Upper lobe of right lung (tissue), 1 donor: Measurements from ENCODE around the gene SNTG2. TPM values are rescaled to one million over a fixed set of nuclear protein-coding genes. Genes with fewer than 3 reads are reported as not detected.

Experiments
- ATAC-seq: fragments of 200-7000 bp; cut with Tn5 transposase; one replicate; pipeline ENCODE4 v1.9.1; 2020; ENCODE audit warnings: mild to moderate bottlenecking, moderate library complexity
- DNase-seq: peaks from one replicate; pipeline ENCODE4 v3.0.0-alpha.2; 2020
- H3K27ac ChIP-seq: fragments of 200-600 bp; one replicate; pipeline ENCODE4 v1.8.0; 2022
- H3K27me3 ChIP-seq: fragments of 200-600 bp; one replicate; pipeline ENCODE4 v1.8.0; 2022; ENCODE audit warnings: mild to moderate bottlenecking
- H3K36me3 ChIP-seq: fragments of 200-600 bp; one replicate; pipeline ENCODE4 v1.8.0; 2022
- H3K4me1 ChIP-seq: fragments of 200-600 bp; one replicate; pipeline ENCODE4 v1.8.0; 2022
- H3K4me3 ChIP-seq: fragments of 200-600 bp; one replicate; pipeline ENCODE4 v1.8.0; 2022; ENCODE audit warnings: mild to moderate bottlenecking
- H3K9me3 ChIP-seq: fragments of 200-600 bp; one replicate; pipeline ENCODE4 v1.8.0; 2022
- intact Hi-C: fragments of 100-400 bp; cut with DNase I; formaldehyde crosslinking; loops from one replicate; pipeline ENCODE4 v1.11.0; 2022
- total RNA-seq: library from RNA; stranded (reverse); fragmentation: NEBNext Ultra II Directional; extraction: Animal tissue kit (Norgen Biotek cat#: 25700); gene quantifications from one replicate; pipeline ENCODE4 v1.2.1, GENCODE V29; 2021
- TF ChIP-seq, protein P1 (sequence below): fragments of 200-600 bp; IDR thresholded peaks from one replicate; pipeline ENCODE4 v1.8.0; 2022; ENCODE audit warnings: antibody characterized with exemption
- donor health status: DM: no; HTN: yes; CAD: no; lungs with severe emphysema.

Gene SNTG2
- total RNA-seq, 1 donor from 2014 or later = 3.6 TPM

GRCh38 chr2:1393321-1393720, 442.7 kb downstream of the SNTG2 start:
- intact Hi-C loops = no loop called here
- Histone ChIP-seq H3K27ac (no peak overlapping the region), H3K9me3 (no peaks in the 10 kb centered on the region), H3K4me3 (no peak overlapping the region), H3K36me3 (no peaks in the 10 kb centered on the region), H3K27me3 (no peaks in the 10 kb centered on the region), H3K4me1 (no peaks in the 10 kb centered on the region)
- DNase-seq (no peak), ATAC-seq (no peak)
- TF ChIP-seq, protein P1, sequence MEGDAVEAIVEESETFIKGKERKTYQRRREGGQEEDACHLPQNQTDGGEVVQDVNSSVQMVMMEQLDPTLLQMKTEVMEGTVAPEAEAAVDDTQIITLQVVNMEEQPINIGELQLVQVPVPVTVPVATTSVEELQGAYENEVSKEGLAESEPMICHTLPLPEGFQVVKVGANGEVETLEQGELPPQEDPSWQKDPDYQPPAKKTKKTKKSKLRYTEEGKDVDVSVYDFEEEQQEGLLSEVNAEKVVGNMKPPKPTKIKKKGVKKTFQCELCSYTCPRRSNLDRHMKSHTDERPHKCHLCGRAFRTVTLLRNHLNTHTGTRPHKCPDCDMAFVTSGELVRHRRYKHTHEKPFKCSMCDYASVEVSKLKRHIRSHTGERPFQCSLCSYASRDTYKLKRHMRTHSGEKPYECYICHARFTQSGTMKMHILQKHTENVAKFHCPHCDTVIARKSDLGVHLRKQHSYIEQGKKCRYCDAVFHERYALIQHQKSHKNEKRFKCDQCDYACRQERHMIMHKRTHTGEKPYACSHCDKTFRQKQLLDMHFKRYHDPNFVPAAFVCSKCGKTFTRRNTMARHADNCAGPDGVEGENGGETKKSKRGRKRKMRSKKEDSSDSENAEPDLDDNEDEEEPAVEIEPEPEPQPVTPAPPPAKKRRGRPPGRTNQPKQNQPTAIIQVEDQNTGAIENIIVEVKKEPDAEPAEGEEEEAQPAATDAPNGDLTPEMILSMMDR = no peak

DNA sequence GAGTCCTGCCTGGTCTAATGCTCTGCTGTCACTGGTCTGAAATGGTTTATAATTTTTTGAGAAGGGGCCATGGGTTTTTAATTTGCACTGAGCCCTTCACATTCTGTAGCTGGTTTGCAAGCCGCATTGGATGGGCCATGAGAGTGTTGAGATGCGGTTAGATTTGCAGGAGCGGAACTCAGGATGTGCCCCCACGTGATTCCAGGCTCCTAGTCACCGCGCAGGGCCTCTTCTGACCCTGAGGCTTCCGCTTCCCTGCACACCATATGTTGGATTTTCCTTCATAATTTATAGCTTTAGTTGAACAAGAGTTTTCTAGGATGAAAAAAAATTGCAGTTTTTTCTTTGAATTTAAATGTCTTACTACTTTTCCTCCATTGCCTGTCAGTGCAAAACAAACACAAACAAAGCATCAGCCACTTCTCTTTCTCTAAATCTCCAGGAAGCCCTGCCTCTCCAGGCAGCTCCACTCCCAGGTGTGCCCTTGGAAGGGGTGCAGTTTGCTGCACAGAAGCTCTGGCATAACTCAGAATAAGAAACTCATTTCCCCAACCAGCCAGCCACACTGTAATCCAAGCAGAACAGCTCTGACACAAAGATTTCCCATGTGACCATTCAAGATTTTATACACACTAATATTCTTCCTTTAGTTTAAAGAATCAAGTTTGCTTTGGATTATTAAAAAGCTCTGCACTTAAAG, 444.2 kb downstream of the SNTG2 start:
- DNase-seq (no peak), ATAC-seq (no peak)
- Histone ChIP-seq H3K4me1 (no peaks in the 10 kb centered on the region), H3K4me3 (no peak overlapping the region), H3K27me3 (no peaks in the 10 kb centered on the region), H3K27ac (no peak overlapping the region), H3K36me3 (no peaks in the 10 kb centered on the region), H3K9me3 (no peaks in the 10 kb centered on the region)
- intact Hi-C loops = no loop called here
- TF ChIP-seq, protein P1 = no peak

- intact Hi-C loops = no loop called here
- DNase-seq = no peak
- Histone ChIP-seq H3K4me3 (no peak overlapping the region), H3K27me3 (no peaks in the 10 kb centered on the region), H3K27ac (no peak overlapping the region), H3K9me3 (no peaks in the 10 kb centered on the region), H3K36me3 (no peaks in the 10 kb centered on the region), H3K4me1 (no peaks in the 10 kb centered on the region)
- ATAC-seq = no peak
- TF ChIP-seq, protein P1 = no peak
These were observed 446.7 kb downstream of the SNTG2 start for GRCh38 chr2:1397350-1397749.

DNA sequence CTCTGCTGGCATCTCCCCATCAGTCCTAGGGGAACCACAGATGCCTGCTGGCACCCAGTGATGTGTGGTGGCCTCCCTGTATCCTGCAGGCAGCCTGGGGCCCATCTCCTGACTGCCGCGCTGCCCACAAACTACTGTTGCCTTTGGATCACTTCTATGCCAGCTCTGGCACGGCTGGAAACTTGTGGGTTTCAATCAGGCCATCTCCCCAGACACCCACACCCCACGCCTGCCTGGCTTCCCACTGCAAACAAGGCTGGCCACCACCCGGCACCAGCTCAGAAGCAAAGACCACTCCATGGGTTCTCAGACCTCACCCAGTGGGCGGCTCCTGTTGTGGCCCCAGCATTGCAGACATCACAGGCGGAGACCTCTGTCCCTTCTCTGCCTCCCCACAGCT, 447.5 kb downstream of the SNTG2 start:
- no peak for DNase-seq
- no peak for ATAC-seq
- Histone ChIP-seq H3K36me3 (no peaks in the 10 kb centered on the region), H3K27ac (no peak overlapping the region), H3K4me1 (no peaks in the 10 kb centered on the region), H3K9me3 (no peaks in the 10 kb centered on the region), H3K27me3 (no peaks in the 10 kb centered on the region), H3K4me3 (no peak overlapping the region)
- intact Hi-C loops = no loop called here
- TF ChIP-seq, protein P1 = no peak

- H3K9me3 ChIP-seq = no peaks in the 10 kb centered on the region
- intact Hi-C loops = no loop called here
- no peak overlapping the region for H3K27ac ChIP-seq
- no peaks in the 10 kb centered on the region for H3K4me1 ChIP-seq
- H3K4me3 ChIP-seq = no peak overlapping the region
- H3K36me3 ChIP-seq = no peaks in the 10 kb centered on the region
- ATAC-seq (no peak), DNase-seq (no peak)
- TF ChIP-seq, protein P1 = no peak
- no peaks in the 10 kb centered on the region for H3K27me3 ChIP-seq
These were observed 450.5 kb downstream of the SNTG2 start for GRCh38 chr2:1400943-1401735.
